ENCODE measurements around the gene EML3. TPM values are rescaled to one million over a fixed set of nuclear protein-coding genes. Genes with fewer than 3 reads are reported as not detected.
"Not testable (repeated sequence)": the region's sequence is repeated elsewhere in the genome, so short reads cannot be mapped to it uniquely, and the experiment has no call there.

The EML3 gene
- polyA plus RNA-seq, 6 donors from 2014 or later: 9.7 to 15.5 (median 12.5) TPM

- no peaks in the 10 kb centered on the region for H3K27me3 Mint-ChIP-seq
- peak; percentile 97 for DNase-seq
- peak within 1 kb of the TSS; percentile 77 to 97 (median 94) for H3K4me3 Mint-ChIP-seq
- peak; percentile 99 for ATAC-seq (ENCODE audit: low read depth in 2 of 2)
- peak within 1 kb of the TSS; percentile 89 to 98 (median 95) for H3K27ac Mint-ChIP-seq
- no peaks in the 10 kb centered on the region for H3K36me3 Mint-ChIP-seq
- H3K4me1 Mint-ChIP-seq: peaks cover 12 to 31% (median 28%) of the 10 kb centered on the region in 3 donors
- no peaks in the 10 kb centered on the region for H3K9me3 Mint-ChIP-seq
Measured at GRCh38 chr11:62645946-62646824, 33.6 kb upstream of the EML3 start, which contains the start of gene GANAB. Gene GANAB, minus strand, starts transcription at chr11:62646613. Its CDS starts 14 bp downstream, at chr11:62646599.

- peak overlapping the region; percentile 77 to 97 (median 94) for H3K4me3 Mint-ChIP-seq
- H3K27ac Mint-ChIP-seq: peak overlapping the region; percentile 63 to 97 (median 94)
- H3K36me3 Mint-ChIP-seq: no peaks in the 10 kb centered on the region
- ATAC-seq (ENCODE audit: low read depth in 2 of 2): no peak
- DNase-seq: no peak
- H3K9me3 Mint-ChIP-seq: no peaks in the 10 kb centered on the region
- H3K4me1 Mint-ChIP-seq: peaks cover 16 to 34% (median 28%) of the 10 kb centered on the region in 3 donors
- no peaks in the 10 kb centered on the region for H3K27me3 Mint-ChIP-seq
Measured at GRCh38 chr11:62645671-62645945, 33.0 kb upstream of the EML3 start.

GRCh38 chr11:62644220-62644619 lies 31.6 kb upstream of the EML3 start:
- peaks cover 21 to 46% (median 31%) of the 10 kb centered on the region in 3 donors for H3K4me1 Mint-ChIP-seq
- ATAC-seq (ENCODE audit: low read depth in 2 of 2) (no peak), DNase-seq (no peak)
- peak overlapping the region in 2 of 6 donors; percentile 49 to 93 for H3K27ac Mint-ChIP-seq
- peaks cover 0 to 6% of the 10 kb centered on the region in 2 donors for H3K36me3 Mint-ChIP-seq
- H3K27me3 Mint-ChIP-seq: no peaks in the 10 kb centered on the region
- no peaks in the 10 kb centered on the region for H3K9me3 Mint-ChIP-seq
- H3K4me3 Mint-ChIP-seq: peak overlapping the region in 6 of 8 donors; percentile 26 to 93 (median 62)

GRCh38 chr11:62632492-62632891 lies 19.9 kb upstream of the EML3 start:
- Mint-ChIP-seq H3K36me3 (peaks cover 20 to 25% of the 10 kb centered on the region in 2 donors), H3K4me1 (peaks cover 1 to 18% (median 15%) of the 10 kb centered on the region in 3 donors), H3K4me3 (peak overlapping the region in 1 of 8 donors; percentile 33), H3K9me3 (no peaks in the 10 kb centered on the region), H3K27ac (peak overlapping the region in 2 of 6 donors; percentile 46 to 72), H3K27me3 (no peaks in the 10 kb centered on the region)
- DNase-seq: no peak
- ATAC-seq (ENCODE audit: low read depth in 2 of 2): no peak

- peaks cover 0 to 8% (median 7%) of the 10 kb centered on the region in 3 donors for H3K4me1 Mint-ChIP-seq
- H3K36me3 Mint-ChIP-seq: peaks cover 12 to 42% of the 10 kb centered on the region in 2 donors
- no peak overlapping the region for H3K4me3 Mint-ChIP-seq
- H3K27ac Mint-ChIP-seq: peak overlapping the region in 2 of 6 donors; percentile 22 to 26
- no peaks in the 10 kb centered on the region for H3K9me3 Mint-ChIP-seq
- DNase-seq (no peak), ATAC-seq (ENCODE audit: low read depth in 2 of 2) (no peak)
- no peaks in the 10 kb centered on the region for H3K27me3 Mint-ChIP-seq
Measured at GRCh38 chr11:62627713-62628112, 15.1 kb upstream of the EML3 start.

GRCh38 chr11:62622476-62623089 lies 10.0 kb upstream of the EML3 start:
- H3K27me3 Mint-ChIP-seq: no peaks in the 10 kb centered on the region
- H3K4me3 Mint-ChIP-seq: peak overlapping the region in 7 of 8 donors; percentile 91 to 97 (median 92)
- ATAC-seq (ENCODE audit: low read depth in 2 of 2) (no peak), DNase-seq (no peak)
- no peaks in the 10 kb centered on the region for H3K9me3 Mint-ChIP-seq
- H3K4me1 Mint-ChIP-seq: peaks cover 19 to 31% (median 20%) of the 10 kb centered on the region in 3 donors
- H3K27ac Mint-ChIP-seq: peak overlapping the region; percentile 97 to 100 (median 98)
- H3K36me3 Mint-ChIP-seq: peaks cover 0 to 25% of the 10 kb centered on the region in 2 donors

- peaks cover 19 to 31% (median 20%) of the 10 kb centered on the region in 3 donors for H3K4me1 Mint-ChIP-seq
- ATAC-seq (ENCODE audit: low read depth in 2 of 2) (peak; percentile 85 to 86), DNase-seq (peak; percentile 98)
- H3K4me3 Mint-ChIP-seq: peak within 1 kb of the TSS; percentile 91 to 98 (median 95)
- H3K9me3 Mint-ChIP-seq: no peaks in the 10 kb centered on the region
- H3K27me3 Mint-ChIP-seq: no peaks in the 10 kb centered on the region
- H3K27ac Mint-ChIP-seq: peak within 1 kb of the TSS; percentile 98 to 100 (median 98)
- peaks cover 0 to 20% of the 10 kb centered on the region in 2 donors for H3K36me3 Mint-ChIP-seq
Measured at GRCh38 chr11:62621567-62622470, 9.2 kb upstream of the EML3 start, which contains the start of gene B3GAT3. Gene B3GAT3, minus strand, starts transcription at chr11:62621986. Its CDS starts 39 bp downstream, at chr11:62621947.

GRCh38 chr11:62621027-62621566 lies 8.5 kb upstream of the EML3 start:
- Mint-ChIP-seq H3K27me3 (no peaks in the 10 kb centered on the region), H3K4me1 (peaks cover 19 to 31% (median 20%) of the 10 kb centered on the region in 3 donors), H3K27ac (peak overlapping the region; percentile 94 to 99 (median 98)), H3K4me3 (peak overlapping the region; percentile 91 to 98 (median 95)), H3K36me3 (peaks cover 0 to 14% of the 10 kb centered on the region in 2 donors), H3K9me3 (no peaks in the 10 kb centered on the region)
- ATAC-seq (ENCODE audit: low read depth in 2 of 2) (no peak), DNase-seq (no peak)

GRCh38 chr11:62616957-62617356 lies 4.4 kb upstream of the EML3 start:
- H3K36me3 Mint-ChIP-seq; DNase-seq; H3K4me3 Mint-ChIP-seq; ATAC-seq (ENCODE audit: low read depth in 2 of 2); H3K27me3 Mint-ChIP-seq; H3K9me3 Mint-ChIP-seq: not testable (repeated sequence)
- Mint-ChIP-seq H3K27ac (peak overlapping the region in 1 of 6 donors; percentile 66), H3K4me1 (peaks cover 24 to 32% (median 30%) of the 10 kb centered on the region in 3 donors)

GRCh38 chr11:62615521-62615920 lies 2.9 kb upstream of the EML3 start:
- peaks cover 0 to 2% (median 0%) of the 10 kb centered on the region in 7 donors for H3K9me3 Mint-ChIP-seq
- no peaks in the 10 kb centered on the region for H3K36me3 Mint-ChIP-seq
- peaks cover 21 to 34% (median 31%) of the 10 kb centered on the region in 3 donors for H3K4me1 Mint-ChIP-seq
- DNase-seq (no peak), ATAC-seq (ENCODE audit: low read depth in 2 of 2) (no peak)
- no peaks in the 10 kb centered on the region for H3K27me3 Mint-ChIP-seq
- peak overlapping the region in 1 of 8 donors; percentile 15 for H3K4me3 Mint-ChIP-seq
- H3K27ac Mint-ChIP-seq: peak overlapping the region in 1 of 6 donors; percentile 96

- H3K36me3 Mint-ChIP-seq: no peaks in the 10 kb centered on the region
- peak overlapping the region in 3 of 6 donors; percentile 9 to 96 (median 94) for H3K27ac Mint-ChIP-seq
- no peak for ATAC-seq (ENCODE audit: low read depth in 2 of 2)
- peak overlapping the region in 3 of 8 donors; percentile 71 to 85 (median 82) for H3K4me3 Mint-ChIP-seq
- peaks cover 0 to 2% (median 0%) of the 10 kb centered on the region in 7 donors for H3K9me3 Mint-ChIP-seq
- no peak for DNase-seq
- no peaks in the 10 kb centered on the region for H3K27me3 Mint-ChIP-seq
- H3K4me1 Mint-ChIP-seq: peaks cover 21 to 32% (median 29%) of the 10 kb centered on the region in 3 donors
Measured at GRCh38 chr11:62614275-62614674, 1.7 kb upstream of the EML3 start.

- DNase-seq (no peak), ATAC-seq (ENCODE audit: low read depth in 2 of 2) (no peak)
- Mint-ChIP-seq H3K4me1 (peaks cover 26 to 39% (median 31%) of the 10 kb centered on the region in 3 donors), H3K36me3 (no peaks in the 10 kb centered on the region), H3K27me3 (no peaks in the 10 kb centered on the region), H3K9me3 (peaks cover 0 to 2% (median 0%) of the 10 kb centered on the region in 7 donors), H3K4me3 (peak overlapping the region in 5 of 8 donors; percentile 23 to 85 (median 57)), H3K27ac (peak overlapping the region; percentile 61 to 96 (median 90))
Measured at GRCh38 chr11:62613291-62613778, 760 bp upstream of the EML3 start.

All from naive B cell (primary cell).